HFFc6 (cell line): ENCODE results near the gene HSD17B4. TPM values are rescaled to one million over a fixed set of nuclear protein-coding genes. Genes with fewer than 3 reads are reported as not detected.
"Not testable (repeated sequence)": the region's sequence is repeated elsewhere in the genome, so short reads cannot be mapped to it uniquely, and the experiment has no call there.

Experiments
- DNase-seq: peaks from one replicate; pipeline ENCODE4 v3.0.0-alpha.2; 2018
- H3K27ac Mint-ChIP-seq: 2 replicates; pipeline ENCODE4 v1.8.0; 2020; ENCODE audit warnings: mild to moderate bottlenecking, mixed read lengths
- H3K27me3 Mint-ChIP-seq: 2 replicates; pipeline ENCODE4 v1.8.0; 2021; ENCODE audit warnings: mild to moderate bottlenecking, moderate library complexity, mixed read lengths; ENCODE audit not compliant: insufficient read depth
- H3K36me3 Mint-ChIP-seq: 2 replicates; pipeline ENCODE4 v1.8.0; 2021; ENCODE audit warnings: low read depth, mixed read lengths
- H3K4me1 Mint-ChIP-seq: 2 replicates; pipeline ENCODE4 v1.8.0; 2020; ENCODE audit warnings: low read depth, mixed read lengths
- H3K4me3 Mint-ChIP-seq: 2 replicates; pipeline ENCODE4 v1.8.0; 2020; ENCODE audit warnings: mild to moderate bottlenecking, moderate library complexity, mixed read lengths
- H3K9me3 Mint-ChIP-seq: 2 replicates; pipeline ENCODE4 v1.8.0; 2020; ENCODE audit warnings: mild to moderate bottlenecking, mixed read lengths
- total RNA-seq, 6 experiments: library from RNA; stranded (reverse); fragmentation: NEBNext Ultra II Directional; extraction: Animal tissue kit (Norgen Biotek cat#: 25700); gene quantifications; 2 replicates in 1 of 6; 3 replicates in 5 of 6; pipeline ENCODE4 v1.2.3, GENCODE V29; 2021
- TF ChIP-seq, protein P1 (sequence below): fragments of 200-600 bp; sonication (generic); IDR thresholded peaks from 2 replicates; pipeline ENCODE4 v1.5.0; 2021; ENCODE audit warnings: antibody characterized with exemption, mild to moderate bottlenecking

HSD17B4 gene
- total RNA-seq, 6 experiments from 2014 or later = 93.7 to 139 (median 107) TPM

DNA sequence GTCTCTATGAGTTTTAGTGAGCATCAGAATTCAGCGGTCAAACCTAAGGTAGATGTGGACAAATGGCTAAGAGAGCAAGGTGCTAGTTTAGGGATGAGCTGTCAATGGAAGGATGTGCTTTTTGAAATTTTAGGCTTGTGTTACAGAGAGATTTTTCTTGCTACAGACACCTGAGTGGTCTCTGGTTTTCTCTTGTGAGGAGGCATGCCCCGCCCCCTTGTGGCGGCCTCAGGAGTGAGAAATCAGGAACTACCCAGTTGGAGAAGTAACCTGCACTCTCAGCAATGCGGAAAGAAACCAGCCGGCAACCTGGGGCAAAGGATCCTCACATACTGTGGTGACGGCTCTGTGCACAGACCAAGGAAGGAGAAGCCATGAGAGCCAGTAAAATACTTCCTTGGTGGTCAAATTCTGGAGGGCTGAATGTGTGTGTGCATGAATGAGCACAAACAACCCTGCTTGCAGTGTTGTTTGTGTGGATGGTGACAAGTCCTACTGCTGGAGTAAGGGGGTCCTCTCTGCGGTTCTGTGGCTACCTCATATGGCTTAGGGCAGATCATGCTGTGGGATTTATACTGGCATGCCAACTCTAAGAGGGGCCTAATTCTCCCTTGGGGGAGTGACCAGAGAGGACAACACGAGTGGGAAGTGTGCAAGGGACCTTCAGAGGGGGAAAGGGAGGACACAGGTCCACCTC is 16.7 kb upstream of the HSD17B4 start:
- TF ChIP-seq, protein P1, sequence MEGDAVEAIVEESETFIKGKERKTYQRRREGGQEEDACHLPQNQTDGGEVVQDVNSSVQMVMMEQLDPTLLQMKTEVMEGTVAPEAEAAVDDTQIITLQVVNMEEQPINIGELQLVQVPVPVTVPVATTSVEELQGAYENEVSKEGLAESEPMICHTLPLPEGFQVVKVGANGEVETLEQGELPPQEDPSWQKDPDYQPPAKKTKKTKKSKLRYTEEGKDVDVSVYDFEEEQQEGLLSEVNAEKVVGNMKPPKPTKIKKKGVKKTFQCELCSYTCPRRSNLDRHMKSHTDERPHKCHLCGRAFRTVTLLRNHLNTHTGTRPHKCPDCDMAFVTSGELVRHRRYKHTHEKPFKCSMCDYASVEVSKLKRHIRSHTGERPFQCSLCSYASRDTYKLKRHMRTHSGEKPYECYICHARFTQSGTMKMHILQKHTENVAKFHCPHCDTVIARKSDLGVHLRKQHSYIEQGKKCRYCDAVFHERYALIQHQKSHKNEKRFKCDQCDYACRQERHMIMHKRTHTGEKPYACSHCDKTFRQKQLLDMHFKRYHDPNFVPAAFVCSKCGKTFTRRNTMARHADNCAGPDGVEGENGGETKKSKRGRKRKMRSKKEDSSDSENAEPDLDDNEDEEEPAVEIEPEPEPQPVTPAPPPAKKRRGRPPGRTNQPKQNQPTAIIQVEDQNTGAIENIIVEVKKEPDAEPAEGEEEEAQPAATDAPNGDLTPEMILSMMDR = peak; percentile 81
- Mint-ChIP-seq H3K9me3 (peaks cover 15% of the 10 kb centered on the region), H3K4me3 (no peak overlapping the region), H3K36me3 (peaks cover 7% of the 10 kb centered on the region; the same call in 1 of the 2 replicates), H3K27ac (no peak overlapping the region), H3K27me3 (peaks cover 30% of the 10 kb centered on the region), H3K4me1 (0 out of 2 replicates have a peak, but pooled peaks cover 6% of the 10 kb centered on the region)
- no peak for DNase-seq

DNA sequence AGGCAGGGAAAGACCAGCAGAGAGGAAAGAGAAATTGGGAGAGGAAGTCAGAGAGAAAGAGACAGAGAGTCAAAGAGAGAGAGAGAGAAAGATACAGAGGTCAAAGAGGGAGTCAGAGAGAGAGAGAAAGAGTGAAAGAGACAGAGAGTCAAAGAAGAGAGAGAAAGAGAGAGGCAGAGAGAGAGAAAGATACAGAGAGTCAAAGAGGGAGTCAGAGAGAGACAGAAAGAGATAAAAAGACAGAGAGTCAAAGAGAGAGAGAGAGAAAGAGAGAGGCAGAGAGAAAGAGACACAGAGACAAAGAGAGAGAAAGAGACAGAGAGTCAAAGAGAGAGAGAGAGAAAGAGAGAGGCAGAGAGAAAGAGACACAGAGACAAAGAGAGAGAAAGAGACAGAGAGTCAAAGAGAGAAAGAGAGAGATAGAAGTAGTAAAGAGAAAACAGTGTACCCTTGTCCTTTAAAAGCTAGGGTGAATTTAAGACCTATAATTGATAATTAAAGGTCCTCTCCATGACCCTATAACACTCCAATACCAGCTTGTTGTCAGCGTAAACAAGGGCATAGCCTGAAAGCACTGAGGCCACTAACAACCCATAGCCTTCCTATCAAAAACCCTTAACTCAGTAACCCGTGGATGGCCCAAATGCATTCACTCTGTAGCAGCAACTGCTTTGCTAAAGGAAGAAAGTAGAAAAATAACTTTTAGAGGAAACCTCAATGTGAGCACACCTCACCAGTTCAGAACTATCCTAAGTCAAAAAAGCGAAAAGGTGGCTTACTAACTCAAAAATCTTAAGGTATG is 14.3 kb upstream of the HSD17B4 start:
- not testable (repeated sequence) for DNase-seq, H3K36me3 Mint-ChIP-seq, H3K9me3 Mint-ChIP-seq, H3K4me1 Mint-ChIP-seq, H3K27ac Mint-ChIP-seq, H3K4me3 Mint-ChIP-seq
- H3K27me3 Mint-ChIP-seq = peaks cover 35% of the 10 kb centered on the region

DNA sequence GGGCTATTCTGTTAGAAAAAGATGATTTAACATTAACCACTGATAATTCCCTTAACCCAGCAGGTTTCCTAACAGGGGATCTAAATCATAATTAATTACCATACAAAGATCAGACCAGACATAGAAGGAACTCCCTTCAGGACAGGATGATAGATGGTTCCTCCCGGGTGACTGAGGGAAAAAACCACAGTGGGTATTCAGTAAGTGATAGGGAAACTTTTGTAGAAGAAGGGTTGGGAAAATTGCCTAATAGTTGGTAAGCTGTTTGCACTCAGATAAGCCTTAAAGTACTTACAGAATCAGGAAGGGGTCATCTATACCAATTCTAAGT is 13.7 kb upstream of the HSD17B4 start:
- H3K9me3 Mint-ChIP-seq, H3K4me3 Mint-ChIP-seq, H3K27ac Mint-ChIP-seq, H3K36me3 Mint-ChIP-seq, DNase-seq, H3K4me1 Mint-ChIP-seq: not testable (repeated sequence)
- peaks cover 35% of the 10 kb centered on the region for H3K27me3 Mint-ChIP-seq

DNA sequence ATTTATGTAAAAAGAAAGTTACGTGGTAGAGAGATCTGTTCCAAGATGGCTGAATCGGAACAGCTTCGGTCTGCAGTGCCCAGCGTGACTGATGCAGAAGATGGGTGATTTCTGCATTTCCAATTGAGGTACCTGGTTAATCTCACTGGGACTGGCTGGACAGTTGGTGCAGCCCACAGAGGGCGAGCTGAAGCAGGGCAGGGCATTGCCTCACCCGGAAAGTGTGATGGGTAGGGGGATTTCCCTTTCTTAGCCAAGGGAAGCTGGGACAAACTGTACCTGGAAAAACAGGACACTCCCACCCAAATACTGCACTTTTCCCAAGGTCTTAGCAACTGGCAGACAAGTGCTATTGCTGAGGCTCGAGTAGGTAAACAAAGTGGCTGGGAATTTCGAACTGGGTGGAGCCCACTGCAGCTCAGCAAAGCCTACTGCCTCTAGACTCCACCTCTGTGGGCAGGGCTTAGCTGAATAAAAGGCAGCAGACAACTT is 13.1 kb upstream of the HSD17B4 start:
- peaks cover 6% of the 10 kb centered on the region for H3K9me3 Mint-ChIP-seq
- TF ChIP-seq, protein P1 = no peak
- H3K4me1 Mint-ChIP-seq = 0 out of 2 replicates have a peak, but pooled peaks cover 6% of the 10 kb centered on the region
- H3K27ac Mint-ChIP-seq = no peak overlapping the region
- H3K36me3 Mint-ChIP-seq = 0 out of 2 replicates have a peak, but pooled peaks cover 4% of the 10 kb centered on the region
- no peak for DNase-seq
- peak overlapping the region; percentile 59 for H3K4me3 Mint-ChIP-seq
- peaks cover 35% of the 10 kb centered on the region for H3K27me3 Mint-ChIP-seq

DNA sequence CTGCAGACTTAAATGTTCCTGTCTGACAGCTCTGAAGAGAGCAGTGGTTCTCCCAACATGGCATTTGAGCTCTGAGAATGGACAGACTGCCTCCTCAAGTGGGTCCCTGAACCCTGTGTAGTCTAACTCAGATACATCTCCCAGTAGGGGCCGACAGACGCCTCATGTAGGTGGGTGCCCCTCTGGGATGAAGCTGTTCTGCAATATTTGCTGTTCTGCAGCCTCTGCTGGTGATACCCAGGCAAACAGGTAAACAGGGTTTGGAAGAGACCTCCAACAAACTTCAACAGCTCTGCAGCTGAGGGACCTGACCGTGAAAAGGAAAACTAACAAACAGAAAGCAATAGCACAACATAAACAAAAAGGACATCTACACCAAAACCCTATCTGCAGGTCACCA is 12.7 kb upstream of the HSD17B4 start:
- H3K27ac Mint-ChIP-seq, DNase-seq, H3K36me3 Mint-ChIP-seq, H3K9me3 Mint-ChIP-seq, H3K4me1 Mint-ChIP-seq, H3K4me3 Mint-ChIP-seq: not testable (repeated sequence)
- peaks cover 35% of the 10 kb centered on the region for H3K27me3 Mint-ChIP-seq

DNA sequence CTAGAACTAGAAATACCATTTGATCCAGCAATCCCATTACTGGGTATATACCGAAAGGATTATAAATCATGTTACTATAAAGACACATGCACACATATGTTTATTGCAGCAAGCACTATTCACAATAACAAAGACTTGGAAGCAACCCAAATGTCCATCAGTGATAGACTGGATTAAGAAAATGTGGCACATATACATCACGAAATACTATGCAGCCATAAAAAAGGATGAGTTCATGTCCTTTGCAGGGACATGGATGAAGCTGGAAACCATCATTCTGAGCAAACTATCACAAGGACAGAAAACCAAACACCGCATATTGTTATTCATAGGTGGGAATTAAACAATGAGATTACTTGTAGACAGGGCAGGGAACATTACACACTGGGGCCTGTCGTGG is 7.7 kb upstream of the HSD17B4 start:
- H3K4me3 Mint-ChIP-seq, H3K4me1 Mint-ChIP-seq, H3K9me3 Mint-ChIP-seq, H3K27ac Mint-ChIP-seq, H3K36me3 Mint-ChIP-seq, DNase-seq: not testable (repeated sequence)
- peaks cover 24% of the 10 kb centered on the region for H3K27me3 Mint-ChIP-seq

DNA sequence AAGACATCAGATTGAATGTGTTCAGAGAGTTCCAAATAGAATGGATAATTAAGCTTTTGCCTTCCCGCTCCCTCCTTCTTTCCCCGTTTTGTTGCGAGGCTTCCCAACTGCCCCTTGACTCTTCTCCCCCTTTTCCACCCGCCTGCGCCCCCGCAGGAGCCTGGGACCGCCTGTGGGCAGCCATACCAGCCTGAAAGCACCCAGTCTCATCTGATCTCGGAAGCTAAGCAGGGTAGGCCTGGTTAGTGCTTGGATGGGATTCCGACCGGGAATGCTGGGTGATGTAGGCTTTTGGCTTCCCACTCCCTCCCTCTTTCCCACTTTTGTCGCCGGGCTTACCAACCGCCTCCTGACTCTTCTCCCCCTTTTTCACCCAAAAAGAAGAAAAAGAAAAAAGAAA is 6.8 kb upstream of the HSD17B4 start:
- Mint-ChIP-seq H3K27ac (no peak overlapping the region), H3K4me1 (no peaks in the 10 kb centered on the region)

More for the DNA sequence above, 6.8 kb upstream of the HSD17B4 start:
- DNase-seq = no peak
- Mint-ChIP-seq H3K4me3 (no peak overlapping the region), H3K9me3 (peaks cover 10% of the 10 kb centered on the region), H3K27me3 (peaks cover 15% of the 10 kb centered on the region), H3K36me3 (peaks cover 8% of the 10 kb centered on the region; the same call in 1 of the 2 replicates)
- TF ChIP-seq, protein P1 = no peak
